Measurements from ENCODE around the gene CLRN1. TPM values are rescaled to one million over a fixed set of nuclear protein-coding genes. Genes with fewer than 3 reads are reported as not detected.

CLRN1 gene
- total RNA-seq, 1 donor, result not detected

GRCh38 chr3:150876611-150877265 lies 95.8 kb downstream of the CLRN1 start:
- no peak for DNase-seq (ENCODE audit: low read depth)
- TF ChIP-seq, protein P1, sequence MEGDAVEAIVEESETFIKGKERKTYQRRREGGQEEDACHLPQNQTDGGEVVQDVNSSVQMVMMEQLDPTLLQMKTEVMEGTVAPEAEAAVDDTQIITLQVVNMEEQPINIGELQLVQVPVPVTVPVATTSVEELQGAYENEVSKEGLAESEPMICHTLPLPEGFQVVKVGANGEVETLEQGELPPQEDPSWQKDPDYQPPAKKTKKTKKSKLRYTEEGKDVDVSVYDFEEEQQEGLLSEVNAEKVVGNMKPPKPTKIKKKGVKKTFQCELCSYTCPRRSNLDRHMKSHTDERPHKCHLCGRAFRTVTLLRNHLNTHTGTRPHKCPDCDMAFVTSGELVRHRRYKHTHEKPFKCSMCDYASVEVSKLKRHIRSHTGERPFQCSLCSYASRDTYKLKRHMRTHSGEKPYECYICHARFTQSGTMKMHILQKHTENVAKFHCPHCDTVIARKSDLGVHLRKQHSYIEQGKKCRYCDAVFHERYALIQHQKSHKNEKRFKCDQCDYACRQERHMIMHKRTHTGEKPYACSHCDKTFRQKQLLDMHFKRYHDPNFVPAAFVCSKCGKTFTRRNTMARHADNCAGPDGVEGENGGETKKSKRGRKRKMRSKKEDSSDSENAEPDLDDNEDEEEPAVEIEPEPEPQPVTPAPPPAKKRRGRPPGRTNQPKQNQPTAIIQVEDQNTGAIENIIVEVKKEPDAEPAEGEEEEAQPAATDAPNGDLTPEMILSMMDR (IDR thresholded peaks at IDR 0.05; ENCODE audit: insufficient read depth, low read depth, low read length), result no peak
- H3K4me3 ChIP-seq (ENCODE audit: low read depth, low read length), result no peak overlapping the region

Other genes starting within 250 kb of the CLRN1 start
- 30.2 and 63.8 TPM in 2 replicates for gene SIAH2, start 209.6 kb downstream of the CLRN1 start, total RNA-seq
- gene MINDY4B, start 67.3 kb downstream of the CLRN1 start, total RNA-seq, result not detected in 2 replicates
- 0.32 and 1.3 TPM in 2 replicates for gene MED12L, start 112.9 kb upstream of the CLRN1 start, total RNA-seq
- gene GPR171, start 230.5 kb upstream of the CLRN1 start, total RNA-seq, result not detected in 2 replicates

Measured in fibroblast of villous mesenchyme (primary cell).